ENCODE results near the gene CD200. TPM values are rescaled to one million over a fixed set of nuclear protein-coding genes. Genes with fewer than 3 reads are reported as not detected.

Gene CD200
- total and polyA plus RNA-seq, 9 of the 15 experiments (the other 6 are each of a cell fraction or from before 2014, with no cell fraction given): 0.13 TPM; not detected in 8

DNA sequence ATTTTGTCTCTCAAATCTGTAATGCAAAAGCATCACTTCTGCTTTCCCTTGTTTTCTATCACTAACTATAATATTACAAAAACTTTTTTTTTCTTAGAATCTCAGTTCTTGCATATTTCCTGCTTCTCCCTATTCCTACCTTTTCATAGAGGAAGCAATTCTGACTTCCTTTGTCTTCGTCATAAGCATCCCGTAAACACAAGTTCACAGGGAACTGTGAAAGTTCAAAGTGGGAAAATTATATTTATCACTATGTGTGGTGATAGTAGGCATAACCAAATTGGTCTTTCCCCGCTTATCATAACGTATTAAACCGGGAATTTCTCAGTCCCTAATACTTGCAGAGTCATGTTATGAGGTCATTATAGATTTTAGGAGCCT lies 22.3 kb downstream of the CD200 start:
- peaks cover 0 to 5% of the 10 kb centered on the region in 2 experiments; a peak in 3 of 5 replicates for H3K27me3 ChIP-seq (ENCODE audit: control insufficient read depth in 2 of 2, insufficient read depth in 2 of 2, low read length in 2 of 2)
- H3K9ac ChIP-seq (ENCODE audit: insufficient read depth in 1 of 2, low read depth in 2 of 2, low read length in 2 of 2): no peak overlapping the region
- H3K4me1 ChIP-seq (replicated peaks in 1 of 2; ENCODE audit: control insufficient read depth in 2 of 2, insufficient read depth in 2 of 2, low read length in 2 of 2): no peaks in the 10 kb centered on the region
- ChIA-PET CTCF (ENCODE audit: low intra/inter-chr PET ratio) (no interaction called here), POLR2A (no interaction called here)
- FAIRE-seq: no peak
- no peak for DNase-seq (ENCODE audit: extremely low read depth in 1 of 4, low spot score in 3 of 4)
- no peaks in the 10 kb centered on the region for H3K36me3 ChIP-seq (ENCODE audit: control insufficient read depth, insufficient read depth, low read length)
- H3K9me1 ChIP-seq (ENCODE audit: control insufficient read depth, insufficient read depth, low read length): no peaks in the 10 kb centered on the region
- in situ Hi-C loops (cut with MboI): no loop called here
- WGBS (ENCODE audit: insufficient coverage, low coverage, missing lambda C conversion rate): 0% methylated on average over 5 of the region's 5 CpGs
- H3K4me3 ChIP-seq: no peak overlapping the region
- no peaks in the 10 kb centered on the region for H3K79me2 ChIP-seq (ENCODE audit: control insufficient read depth, insufficient read depth, low read length)
- no peaks in the 10 kb centered on the region for H3K9me3 ChIP-seq (replicated peaks; ENCODE audit: control insufficient read depth, insufficient read depth, low read depth, low read length)
- no peak for ATAC-seq
- no peak overlapping the region for H3K27ac ChIP-seq (ENCODE audit: extremely low read depth, low read depth, low read length)
- intact Hi-C loops (cut with micrococcal nuclease): no loop called here
- no TSS peak for BruUV-seq (replicated peaks)
- H3K4me2 ChIP-seq (ENCODE audit: insufficient read depth, low read length): no peak overlapping the region
- no peak overlapping the region for H2AFZ ChIP-seq (ENCODE audit: low read depth, low read length)
- no peaks in the 10 kb centered on the region for H4K20me1 ChIP-seq (replicated peaks; ENCODE audit: control insufficient read depth, insufficient read depth, low read length)
- no peak for TF ChIP-seq ZFP30 (CRISPR knock-in tag; IDR thresholded peaks at IDR 0.05; ENCODE audit: borderline replicate concordance)
- no peak for TF ChIP-seq MEF2D (tag; conservative IDR thresholded peaks at IDR 0.05; ENCODE audit: low read depth)
- TF ChIP-seq, protein P1, sequence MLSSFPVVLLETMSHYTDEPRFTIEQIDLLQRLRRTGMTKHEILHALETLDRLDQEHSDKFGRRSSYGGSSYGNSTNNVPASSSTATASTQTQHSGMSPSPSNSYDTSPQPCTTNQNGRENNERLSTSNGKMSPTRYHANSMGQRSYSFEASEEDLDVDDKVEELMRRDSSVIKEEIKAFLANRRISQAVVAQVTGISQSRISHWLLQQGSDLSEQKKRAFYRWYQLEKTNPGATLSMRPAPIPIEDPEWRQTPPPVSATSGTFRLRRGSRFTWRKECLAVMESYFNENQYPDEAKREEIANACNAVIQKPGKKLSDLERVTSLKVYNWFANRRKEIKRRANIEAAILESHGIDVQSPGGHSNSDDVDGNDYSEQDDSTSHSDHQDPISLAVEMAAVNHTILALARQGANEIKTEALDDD (IDR thresholded peaks at IDR 0.05): no peak
- TF ChIP-seq, protein P2, sequence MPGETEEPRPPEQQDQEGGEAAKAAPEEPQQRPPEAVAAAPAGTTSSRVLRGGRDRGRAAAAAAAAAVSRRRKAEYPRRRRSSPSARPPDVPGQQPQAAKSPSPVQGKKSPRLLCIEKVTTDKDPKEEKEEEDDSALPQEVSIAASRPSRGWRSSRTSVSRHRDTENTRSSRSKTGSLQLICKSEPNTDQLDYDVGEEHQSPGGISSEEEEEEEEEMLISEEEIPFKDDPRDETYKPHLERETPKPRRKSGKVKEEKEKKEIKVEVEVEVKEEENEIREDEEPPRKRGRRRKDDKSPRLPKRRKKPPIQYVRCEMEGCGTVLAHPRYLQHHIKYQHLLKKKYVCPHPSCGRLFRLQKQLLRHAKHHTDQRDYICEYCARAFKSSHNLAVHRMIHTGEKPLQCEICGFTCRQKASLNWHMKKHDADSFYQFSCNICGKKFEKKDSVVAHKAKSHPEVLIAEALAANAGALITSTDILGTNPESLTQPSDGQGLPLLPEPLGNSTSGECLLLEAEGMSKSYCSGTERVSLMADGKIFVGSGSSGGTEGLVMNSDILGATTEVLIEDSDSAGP (CRISPR knock-in tag; IDR thresholded peaks at IDR 0.05): no peak
- TF ChIP-seq HDAC2 (IDR thresholded peaks at IDR 0.05): no peak
- no peak for TF ChIP-seq SOX6 (IDR thresholded peaks at IDR 0.05)
- TF ChIP-seq, protein P3, sequence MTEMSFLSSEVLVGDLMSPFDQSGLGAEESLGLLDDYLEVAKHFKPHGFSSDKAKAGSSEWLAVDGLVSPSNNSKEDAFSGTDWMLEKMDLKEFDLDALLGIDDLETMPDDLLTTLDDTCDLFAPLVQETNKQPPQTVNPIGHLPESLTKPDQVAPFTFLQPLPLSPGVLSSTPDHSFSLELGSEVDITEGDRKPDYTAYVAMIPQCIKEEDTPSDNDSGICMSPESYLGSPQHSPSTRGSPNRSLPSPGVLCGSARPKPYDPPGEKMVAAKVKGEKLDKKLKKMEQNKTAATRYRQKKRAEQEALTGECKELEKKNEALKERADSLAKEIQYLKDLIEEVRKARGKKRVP (CRISPR knock-in tag; IDR thresholded peaks at IDR 0.05): no peak
- TF ChIP-seq, protein P4, sequence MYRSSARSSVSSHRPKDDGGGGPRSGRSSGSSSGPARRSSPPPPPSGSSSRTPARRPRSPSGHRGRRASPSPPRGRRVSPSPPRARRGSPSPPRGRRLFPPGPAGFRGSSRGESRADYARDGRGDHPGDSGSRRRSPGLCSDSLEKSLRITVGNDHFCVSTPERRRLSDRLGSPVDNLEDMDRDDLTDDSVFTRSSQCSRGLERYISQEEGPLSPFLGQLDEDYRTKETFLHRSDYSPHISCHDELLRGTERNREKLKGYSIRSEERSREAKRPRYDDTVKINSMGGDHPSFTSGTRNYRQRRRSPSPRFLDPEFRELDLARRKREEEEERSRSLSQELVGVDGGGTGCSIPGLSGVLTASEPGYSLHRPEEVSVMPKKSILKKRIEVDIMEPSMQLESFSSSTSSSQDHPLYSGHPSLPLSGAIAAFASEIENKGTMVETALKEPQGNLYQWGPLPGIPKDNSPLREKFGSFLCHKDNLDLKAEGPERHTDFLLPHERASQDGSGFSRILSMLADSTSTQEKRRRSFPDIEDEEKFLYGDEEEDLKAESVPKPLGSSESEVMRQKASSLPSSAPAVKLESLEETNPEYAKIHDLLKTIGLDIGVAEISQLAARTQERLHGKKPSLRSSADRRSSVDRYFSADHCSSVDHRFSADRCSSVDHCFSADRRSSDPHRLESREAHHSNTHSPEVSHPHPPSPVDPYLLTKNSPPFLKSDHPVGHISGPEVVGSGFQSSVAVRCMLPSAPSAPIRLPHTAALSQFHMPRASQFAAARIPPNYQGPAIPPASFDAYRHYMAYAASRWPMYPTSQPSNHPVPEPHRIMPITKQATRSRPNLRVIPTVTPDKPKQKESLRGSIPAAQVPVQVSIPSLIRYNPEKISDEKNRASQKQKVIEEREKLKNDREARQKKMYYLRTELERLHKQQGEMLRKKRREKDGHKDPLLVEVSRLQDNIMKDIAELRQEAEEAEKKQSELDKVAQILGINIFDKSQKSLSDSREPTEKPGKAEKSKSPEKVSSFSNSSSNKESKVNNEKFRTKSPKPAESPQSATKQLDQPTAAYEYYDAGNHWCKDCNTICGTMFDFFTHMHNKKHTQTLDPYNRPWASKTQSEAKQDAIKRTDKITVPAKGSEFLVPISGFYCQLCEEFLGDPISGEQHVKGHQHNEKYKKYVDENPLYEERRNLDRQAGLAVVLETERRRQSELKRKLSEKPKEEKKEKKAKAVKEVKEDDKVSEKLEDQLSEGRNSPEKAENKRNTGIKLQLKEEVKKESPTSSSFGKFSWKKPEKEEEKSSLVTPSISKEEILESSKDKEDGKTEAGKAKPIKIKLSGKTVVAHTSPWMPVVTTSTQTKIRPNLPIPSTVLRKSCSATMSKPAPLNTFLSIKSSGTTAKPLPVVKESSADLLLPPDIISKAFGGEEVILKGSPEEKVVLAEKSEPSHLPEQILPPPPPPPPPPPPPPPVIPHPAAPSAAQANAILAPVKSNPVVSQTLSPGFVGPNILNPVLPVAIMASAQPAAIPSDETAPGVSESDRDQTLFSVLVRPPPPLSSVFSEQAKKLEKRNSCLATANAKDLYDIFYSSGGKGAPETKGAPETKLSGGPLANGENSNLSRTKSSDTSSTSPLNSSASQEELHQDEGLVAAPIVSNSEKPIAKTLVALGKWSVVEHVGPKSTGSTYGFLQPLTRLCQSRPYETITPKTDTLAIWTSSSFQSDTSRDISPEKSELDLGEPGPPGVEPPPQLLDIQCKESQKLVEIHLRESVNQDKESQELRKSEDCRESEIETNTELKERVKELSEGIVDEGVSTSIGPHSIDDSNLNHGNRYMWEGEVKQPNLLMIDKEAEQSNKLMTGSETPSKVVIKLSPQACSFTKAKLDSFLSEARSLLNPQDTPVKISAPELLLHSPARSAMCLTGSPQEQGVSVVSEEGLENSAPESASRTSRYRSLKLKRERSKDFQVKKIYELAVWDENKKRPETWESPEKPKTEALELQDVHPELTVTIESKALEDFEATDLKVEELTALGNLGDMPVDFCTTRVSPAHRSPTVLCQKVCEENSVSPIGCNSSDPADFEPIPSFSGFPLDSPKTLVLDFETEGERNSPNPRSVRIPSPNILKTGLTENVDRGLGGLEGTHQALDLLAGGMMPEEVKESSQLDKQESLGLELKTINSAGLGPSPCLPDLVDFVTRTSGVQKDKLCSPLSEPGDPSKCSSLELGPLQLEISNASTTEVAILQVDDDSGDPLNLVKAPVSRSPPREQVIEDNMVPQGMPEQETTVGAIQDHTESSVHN (IDR thresholded peaks at IDR 0.05; ENCODE audit: borderline replicate concordance in 1 of 2, low read depth in 1 of 2): no peak
- no peak for TF ChIP-seq ADNP (tag; IDR thresholded peaks at IDR 0.05)
- no peak for TF ChIP-seq RB1 (IDR thresholded peaks at IDR 0.05; ENCODE audit: low read depth)
- TF ChIP-seq CXXC5 (CRISPR knock-in tag; IDR thresholded peaks at IDR 0.05): no peak

All from K562 (cell line).